ENCODE measurements around the gene UVRAG.

Gene UVRAG

DNA sequence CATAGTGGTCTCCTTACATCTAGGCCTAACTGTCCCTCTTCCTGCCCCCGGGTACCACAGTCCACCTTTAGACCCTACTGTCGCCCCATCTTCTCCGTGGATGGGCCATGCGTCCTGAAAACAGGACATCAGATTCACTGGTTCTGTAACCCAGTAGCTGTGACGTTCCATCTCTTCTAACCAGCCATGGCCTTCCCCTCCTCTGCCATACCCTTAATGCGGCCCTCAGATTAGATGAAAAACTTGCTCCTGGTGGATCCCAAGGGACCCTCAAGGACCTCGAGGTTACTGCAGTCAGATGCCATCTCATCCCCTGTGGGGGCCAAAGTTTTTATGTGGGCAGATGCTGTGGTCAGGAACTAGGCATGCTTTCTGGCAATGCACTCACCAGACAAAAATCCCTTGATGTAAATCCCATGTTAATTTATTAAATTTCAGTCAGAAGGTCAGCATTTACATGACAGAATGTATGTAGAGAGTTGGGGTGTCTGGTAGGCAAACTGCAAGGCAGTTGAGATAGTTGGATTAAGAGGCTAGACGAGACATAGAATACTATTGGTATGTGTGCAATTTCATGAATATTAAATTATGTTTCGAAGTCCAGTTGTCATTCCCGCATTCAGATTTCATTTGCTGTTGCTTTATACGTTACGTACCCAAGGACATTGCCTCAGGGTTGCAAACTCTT is 327.0 kb downstream of the UVRAG start:
- peaks cover 13% of the 10 kb centered on the region for H3K4me1 ChIP-seq (ENCODE audit: low read depth, poor library complexity, severe bottlenecking)
- H3K27ac ChIP-seq: no peak overlapping the region
- TF ChIP-seq CTCF (conservative IDR thresholded peaks at IDR 0.05; ENCODE audit: low read depth, low read length): no peak
- H3K36me3 ChIP-seq (ENCODE audit: insufficient read depth): no peaks in the 10 kb centered on the region; the same call in 1 of the 2 replicates
- H3K79me2 ChIP-seq (ENCODE audit: insufficient read depth, low read depth): no peaks in the 10 kb centered on the region; the same call in 1 of the 2 replicates
- H2AFZ ChIP-seq (ENCODE audit: low read depth): no peak overlapping the region
- no peak overlapping the region for H3K4me2 ChIP-seq
- no peaks in the 10 kb centered on the region for H3K27me3 ChIP-seq (ENCODE audit: insufficient read depth, low read depth)
- H3K4me3 ChIP-seq (IDR thresholded peaks at IDR 0.05; ENCODE audit: insufficient read depth, low read depth, low read length): no peak overlapping the region
- no peaks in the 10 kb centered on the region for H4K20me1 ChIP-seq (ENCODE audit: insufficient read depth)
- H3K9ac ChIP-seq: no peak overlapping the region

DNA sequence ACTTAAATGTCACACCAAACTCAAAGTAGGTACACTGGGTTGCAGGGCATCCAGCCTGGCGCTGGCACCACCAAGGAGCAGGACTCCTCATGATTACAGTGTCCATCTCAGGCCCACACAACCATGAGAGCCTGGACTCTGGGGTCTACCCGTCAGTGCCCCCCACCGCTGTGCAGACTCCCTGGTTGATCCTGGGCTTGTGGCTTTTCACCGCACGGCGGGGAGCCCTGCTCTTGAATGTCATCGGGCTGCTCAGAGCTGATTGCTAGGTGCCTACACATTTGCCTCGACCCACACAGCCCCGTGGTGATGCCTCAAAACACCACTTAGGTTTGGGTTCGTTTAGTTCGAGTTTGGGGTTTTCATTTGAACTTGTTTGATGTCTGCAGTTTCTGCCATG is 328.3 kb downstream of the UVRAG start:
- TF ChIP-seq CTCF (conservative IDR thresholded peaks at IDR 0.05; ENCODE audit: low read depth, low read length): no peak
- H3K27me3 ChIP-seq (ENCODE audit: insufficient read depth, low read depth): no peaks in the 10 kb centered on the region
- H3K9ac ChIP-seq: no peak overlapping the region
- H3K36me3 ChIP-seq (ENCODE audit: insufficient read depth): no peaks in the 10 kb centered on the region; the same call in 1 of the 2 replicates
- no peak overlapping the region for H2AFZ ChIP-seq (ENCODE audit: low read depth)
- no peaks in the 10 kb centered on the region for H4K20me1 ChIP-seq (ENCODE audit: insufficient read depth)
- no peaks in the 10 kb centered on the region; the same call in 1 of the 2 replicates for H3K79me2 ChIP-seq (ENCODE audit: insufficient read depth, low read depth)
- no peak overlapping the region for H3K4me3 ChIP-seq (IDR thresholded peaks at IDR 0.05; ENCODE audit: insufficient read depth, low read depth, low read length)
- H3K27ac ChIP-seq: no peak overlapping the region
- peaks cover 13% of the 10 kb centered on the region for H3K4me1 ChIP-seq (ENCODE audit: low read depth, poor library complexity, severe bottlenecking)
- H3K4me2 ChIP-seq: no peak overlapping the region

DNA sequence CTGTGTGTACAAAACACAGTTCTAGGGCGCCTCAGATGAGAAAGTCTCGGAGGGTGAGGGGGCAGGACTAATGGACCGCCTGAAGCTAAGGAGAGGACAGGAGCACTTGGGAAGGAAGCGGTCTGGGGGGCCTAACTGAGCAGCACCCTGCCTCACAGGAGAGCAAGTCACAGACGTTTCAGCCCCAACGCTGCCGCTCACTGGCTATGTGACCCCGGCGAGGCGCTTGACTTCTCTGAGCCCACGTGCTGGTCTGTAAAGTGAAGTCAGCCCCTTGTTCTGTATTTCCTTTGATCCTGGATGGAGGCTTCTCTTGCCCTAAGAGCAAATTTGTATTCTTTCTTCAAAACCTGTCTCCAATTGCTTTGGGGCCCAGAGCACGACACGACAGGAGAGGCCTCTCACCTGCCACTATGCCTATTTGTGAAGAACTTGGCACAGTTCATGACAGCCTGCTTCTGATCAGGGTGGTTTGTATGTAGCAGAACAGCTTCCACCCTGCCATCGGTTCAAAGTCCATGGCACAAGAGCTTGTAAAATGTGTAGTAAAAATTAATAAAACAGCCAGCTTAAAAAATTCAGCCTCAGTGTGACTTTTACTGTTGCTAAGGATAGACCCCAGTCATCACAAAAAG is 332.2 kb downstream of the UVRAG start:
- Histone ChIP-seq H3K27ac (no peak overlapping the region), H3K4me1 (ENCODE audit: low read depth, poor library complexity, severe bottlenecking) (peaks cover 19% of the 10 kb centered on the region), H3K4me2 (no peak overlapping the region), H3K36me3 (ENCODE audit: insufficient read depth) (no peaks in the 10 kb centered on the region; the same call in 1 of the 2 replicates), H3K27me3 (ENCODE audit: insufficient read depth, low read depth) (no peaks in the 10 kb centered on the region), H2AFZ (ENCODE audit: low read depth) (no peak overlapping the region), H3K4me3 (IDR thresholded peaks at IDR 0.05; ENCODE audit: insufficient read depth, low read depth, low read length) (no peak overlapping the region), H3K9ac (no peak overlapping the region), H3K79me2 (ENCODE audit: insufficient read depth, low read depth) (no peaks in the 10 kb centered on the region; the same call in 1 of the 2 replicates), H4K20me1 (ENCODE audit: insufficient read depth) (no peaks in the 10 kb centered on the region)
- no peak for TF ChIP-seq CTCF (conservative IDR thresholded peaks at IDR 0.05; ENCODE audit: low read depth, low read length)

GRCh38 chr11:76148231-76148630 is 333.2 kb downstream of the UVRAG start:
- Histone ChIP-seq H2AFZ (ENCODE audit: low read depth) (no peak overlapping the region), H3K27ac (no peak overlapping the region), H3K36me3 (ENCODE audit: insufficient read depth) (no peaks in the 10 kb centered on the region), H3K4me3 (IDR thresholded peaks at IDR 0.05; ENCODE audit: insufficient read depth, low read depth, low read length) (no peak overlapping the region), H3K27me3 (ENCODE audit: insufficient read depth, low read depth) (no peaks in the 10 kb centered on the region), H3K4me1 (ENCODE audit: low read depth, poor library complexity, severe bottlenecking) (peaks cover 22% of the 10 kb centered on the region), H4K20me1 (ENCODE audit: insufficient read depth) (no peaks in the 10 kb centered on the region), H3K4me2 (no peak overlapping the region), H3K9ac (no peak overlapping the region), H3K79me2 (ENCODE audit: insufficient read depth, low read depth) (no peaks in the 10 kb centered on the region)
- no peak for TF ChIP-seq CTCF (conservative IDR thresholded peaks at IDR 0.05; ENCODE audit: low read depth, low read length)
